Skin of body (tissue), 2 donors: ENCODE results near the gene DYNLT1. TPM values are rescaled to one million over a fixed set of nuclear protein-coding genes. Genes with fewer than 3 reads are reported as not detected.
"Not testable (repeated sequence)": the region's sequence is repeated elsewhere in the genome, so short reads cannot be mapped to it uniquely, and the experiment has no call there.

Experiments
- DNase-seq: peaks from one replicate; lab custom pipeline; 2025; lab: John Stamatoyannopoulos, UW
- total RNA-seq: library from RNA; depleted of rRNA; stranded (reverse); fragments of >200 nt; gene quantifications from one replicate; pipeline ENCODE4 v1.2.3, GENCODE V29; 2014

DYNLT1 gene
- total RNA-seq = 35.2 TPM

- peak; percentile 81 for DNase-seq
Measured at GRCh38 chr6:158644231-158645063, at the start of gene DYNLT1. TSS of gene DYNLT1 (minus strand) at chr6:158644743. CDS start at chr6:158644708, 35 bp downstream.

GRCh38 chr6:158688860-158689259 is 44.3 kb upstream of the DYNLT1 start:
- no peak for DNase-seq

- no peak for DNase-seq
Measured at GRCh38 chr6:158687506-158687905, 43.0 kb upstream of the DYNLT1 start.

GRCh38 chr6:158686791-158687381 is 42.3 kb upstream of the DYNLT1 start:
- DNase-seq = no peak

GRCh38 chr6:158686311-158686710 is 41.8 kb upstream of the DYNLT1 start:
- no peak for DNase-seq

GRCh38 chr6:158684745-158685324 is 40.3 kb upstream of the DYNLT1 start:
- DNase-seq = no peak

GRCh38 chr6:158684311-158684710 is 39.8 kb upstream of the DYNLT1 start:
- no peak for DNase-seq

- no peak for DNase-seq
Measured at GRCh38 chr6:158680481-158680880, 35.9 kb upstream of the DYNLT1 start.

GRCh38 chr6:158680015-158680414 is 35.5 kb upstream of the DYNLT1 start:
- DNase-seq = no peak

- DNase-seq = no peak
Measured at GRCh38 chr6:158677906-158678578, 33.5 kb upstream of the DYNLT1 start.

GRCh38 chr6:158677094-158677493 is 32.6 kb upstream of the DYNLT1 start:
- DNase-seq = not testable (repeated sequence)

- DNase-seq = no peak
Measured at GRCh38 chr6:158674342-158675131, 30.0 kb upstream of the DYNLT1 start.

GRCh38 chr6:158672726-158673125 is 28.2 kb upstream of the DYNLT1 start:
- DNase-seq = no peak

- DNase-seq = not testable (repeated sequence)
Measured at GRCh38 chr6:158672119-158672518, 27.6 kb upstream of the DYNLT1 start.

- no peak for DNase-seq
Measured at GRCh38 chr6:158669145-158670035, 24.8 kb upstream of the DYNLT1 start.

- DNase-seq = no peak
Measured at GRCh38 chr6:158668707-158669103, 24.2 kb upstream of the DYNLT1 start.

- DNase-seq = no peak
Measured at GRCh38 chr6:158667360-158667981, 22.9 kb upstream of the DYNLT1 start.

- no peak for DNase-seq
Measured at GRCh38 chr6:158666628-158667359, 22.3 kb upstream of the DYNLT1 start.

- DNase-seq = no peak
Measured at GRCh38 chr6:158665332-158665731, 20.8 kb upstream of the DYNLT1 start.
